WERI-Rb-1 (cell line): ENCODE data around the gene PLK2.

Experiments used
- DNase-seq: peaks from one replicate; pipeline ENCODE4 v3.0.0-alpha.2; 2020
- H3K27ac ChIP-seq: fragments of 250-450 bp; sonication (Bioruptor Pico); 2 replicates; pipeline ENCODE4 v1.5.1; 2020; ENCODE audit warnings: mild to moderate bottlenecking, moderate library complexity
- H3K27me3 ChIP-seq: fragments of 250-450 bp; sonication (Bioruptor Pico); 2 replicates; pipeline ENCODE4 v1.5.1; 2021; ENCODE audit warnings: mild to moderate bottlenecking, low read depth, moderate library complexity; ENCODE audit not compliant: insufficient read depth, severe bottlenecking
- H3K36me3 ChIP-seq: fragments of 250-450 bp; sonication (Bioruptor Pico); 2 replicates; pipeline ENCODE4 v1.5.1; 2020; ENCODE audit warnings: mild to moderate bottlenecking, moderate library complexity
- H3K4me3 ChIP-seq: 2 replicates; pipeline ENCODE4 v1.5.1; 2011; ENCODE audit warnings: low read depth, mild to moderate bottlenecking, control low read depth, low read length
- H3K9me3 ChIP-seq: fragments of 250-450 bp; sonication (Bioruptor Pico); 2 replicates; pipeline ENCODE4 v1.5.1; 2021; ENCODE audit warnings: mild to moderate bottlenecking, moderate library complexity; ENCODE audit not compliant: severe bottlenecking
- CTCF ChIP-seq: IDR thresholded peaks from 2 replicates; pipeline ENCODE4 v1.5.1; 2011; ENCODE audit warnings: low read depth, mild to moderate bottlenecking, control low read depth, inconsistent platforms, low read length

The PLK2 gene

GRCh38 chr5:58477760-58478376 is 18.0 kb upstream of the PLK2 start:
- peaks cover 5% of the 10 kb centered on the region for H3K9me3 ChIP-seq
- H3K27me3 ChIP-seq: no peaks in the 10 kb centered on the region
- no peak overlapping the region for H3K27ac ChIP-seq
- H3K36me3 ChIP-seq: no peaks in the 10 kb centered on the region
- H3K4me3 ChIP-seq: no peak overlapping the region
- TF ChIP-seq CTCF: peak; percentile 34; the same call in 1 of the 2 replicates
- DNase-seq: no peak

- Histone ChIP-seq H3K4me3 (no peak overlapping the region), H3K36me3 (no peaks in the 10 kb centered on the region), H3K27ac (no peak overlapping the region), H3K27me3 (no peaks in the 10 kb centered on the region), H3K9me3 (peaks cover 5% of the 10 kb centered on the region)
- TF ChIP-seq CTCF: no peak
- no peak for DNase-seq
Observed at GRCh38 chr5:58475404-58475803, 15.5 kb upstream of the PLK2 start.

GRCh38 chr5:58469896-58470295 is 10.0 kb upstream of the PLK2 start:
- no peak for DNase-seq
- Histone ChIP-seq H3K27ac (no peak overlapping the region), H3K4me3 (no peak overlapping the region)

GRCh38 chr5:58466939-58467338 is 7.1 kb upstream of the PLK2 start:
- Histone ChIP-seq H3K36me3 (no peaks in the 10 kb centered on the region), H3K9me3 (no peaks in the 10 kb centered on the region), H3K27me3 (no peaks in the 10 kb centered on the region), H3K27ac (no peak overlapping the region), H3K4me3 (no peak overlapping the region)
- no peak for TF ChIP-seq CTCF
- peak; percentile 12 for DNase-seq

More at GRCh38 chr5:58469896-58470295, 10.0 kb upstream of the PLK2 start:
- no peak for TF ChIP-seq CTCF
- Histone ChIP-seq H3K27me3 (no peaks in the 10 kb centered on the region), H3K9me3 (peaks cover under 1% of the 10 kb centered on the region), H3K36me3 (no peaks in the 10 kb centered on the region)

GRCh38 chr5:58462623-58463230 is 2.8 kb upstream of the PLK2 start:
- no peak overlapping the region for H3K27ac ChIP-seq
- no peaks in the 10 kb centered on the region for H3K36me3 ChIP-seq
- TF ChIP-seq CTCF: no peak
- DNase-seq: peak; percentile 22
- H3K9me3 ChIP-seq: no peaks in the 10 kb centered on the region
- H3K4me3 ChIP-seq: no peak overlapping the region
- H3K27me3 ChIP-seq: no peaks in the 10 kb centered on the region
